Measurements from ENCODE around the gene FOXD4L6. TPM values are rescaled to one million over a fixed set of nuclear protein-coding genes. Genes with fewer than 3 reads are reported as not detected.
"Not testable (repeated sequence)": the region's sequence is repeated elsewhere in the genome, so short reads cannot be mapped to it uniquely, and the experiment has no call there.

FOXD4L6 gene
- total RNA-seq, 5 donors from 2014 or later (not counting 1 experiment from before 2014, with no cell fraction given), result 0.16 TPM; not detected in 4

DNA sequence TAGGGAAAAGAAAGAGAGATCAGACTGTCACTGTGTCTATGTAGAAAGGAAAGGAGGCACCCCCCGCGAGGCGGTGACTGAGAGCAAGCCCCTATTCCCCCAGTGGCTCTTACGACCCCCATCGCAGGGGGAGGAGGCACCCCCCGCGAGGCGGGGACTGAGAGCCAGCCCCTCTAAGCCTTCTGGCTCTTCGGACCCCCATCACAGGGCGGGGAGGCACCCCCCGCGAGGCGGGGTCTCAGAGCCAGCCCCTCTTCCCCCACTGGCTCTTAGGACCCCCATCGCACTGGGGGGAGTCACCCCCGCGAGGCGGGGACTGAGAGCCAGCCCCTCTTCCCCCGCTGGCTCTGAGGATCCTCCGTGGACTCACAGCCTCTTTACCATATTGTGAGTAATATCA lies 23.9 kb downstream of the FOXD4L6 start:
- H3K36me3 Mint-ChIP-seq; H3K36me3 ChIP-seq (ENCODE audit: control insufficient read depth in 2 of 2, extremely low read depth in 1 of 2, insufficient read depth in 1 of 2, low read length in 1 of 2); H3K27ac Mint-ChIP-seq; POLR2A ChIA-PET; H3K4me1 ChIP-seq (ENCODE audit: control insufficient read depth in 1 of 2, extremely low read depth in 1 of 2, insufficient read depth in 2 of 2, low read length in 2 of 2); H3K4me3 Mint-ChIP-seq; H3K9me3 ChIP-seq; CTCF ChIA-PET; H3K27me3 Mint-ChIP-seq; H3K4me3 ChIP-seq (ENCODE audit: control insufficient read depth in 1 of 2, extremely low read depth in 1 of 2, low read length in 1 of 2); H3K27ac ChIP-seq (ENCODE audit: low read length); DNase-seq; H3K9me3 Mint-ChIP-seq; H3K4me1 Mint-ChIP-seq: not testable (repeated sequence)
- WGBS (ENCODE audit: insufficient coverage), result no CpG with 5 or more reads among the region's 19 CpGs
- peak in 1 of 4 experiments; percentile 27 for ATAC-seq (replicated peaks in 1 of 4)
- peaks cover 0 to 11% of the 10 kb centered on the region in 2 experiments for H3K27me3 ChIP-seq (replicated peaks in 1 of 2; ENCODE audit: control insufficient read depth in 2 of 2, extremely low read depth in 1 of 2, insufficient read depth in 2 of 2, low read length in 1 of 2)

DNA sequence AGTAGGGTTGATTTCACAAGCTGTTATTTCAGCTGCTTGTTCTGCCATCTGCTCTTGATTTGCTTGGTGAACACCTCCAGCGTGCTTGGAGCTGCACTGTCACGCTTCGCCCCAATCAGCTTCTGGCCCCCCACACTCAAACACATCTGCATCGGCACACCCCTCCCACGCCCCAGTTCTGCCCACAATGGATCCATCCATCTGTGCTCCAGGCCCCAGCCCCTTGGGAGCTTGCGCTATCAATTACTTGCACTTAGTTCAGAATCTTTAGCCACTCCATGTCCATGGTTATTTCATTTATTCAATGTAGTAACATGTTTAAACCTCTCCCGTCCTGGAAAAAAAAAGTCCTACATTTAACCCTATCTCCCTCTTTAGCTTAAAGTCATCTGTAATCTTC lies 28.0 kb downstream of the FOXD4L6 start:
- H3K9me3 ChIP-seq; ATAC-seq (replicated peaks in 1 of 4); H3K4me1 Mint-ChIP-seq; H3K36me3 Mint-ChIP-seq; H3K27me3 ChIP-seq (replicated peaks in 1 of 2; ENCODE audit: control insufficient read depth in 2 of 2, extremely low read depth in 1 of 2, insufficient read depth in 2 of 2, low read length in 1 of 2); H3K4me1 ChIP-seq (ENCODE audit: control insufficient read depth in 1 of 2, extremely low read depth in 1 of 2, insufficient read depth in 2 of 2, low read length in 2 of 2); POLR2A ChIA-PET; H3K4me3 ChIP-seq (ENCODE audit: control insufficient read depth in 1 of 2, extremely low read depth in 1 of 2, low read length in 1 of 2); CTCF ChIA-PET; H3K36me3 ChIP-seq (ENCODE audit: control insufficient read depth in 2 of 2, extremely low read depth in 1 of 2, insufficient read depth in 1 of 2, low read length in 1 of 2); H3K4me3 Mint-ChIP-seq; H3K27ac Mint-ChIP-seq; DNase-seq; H3K27ac ChIP-seq (ENCODE audit: low read length); H3K9me3 Mint-ChIP-seq; H3K27me3 Mint-ChIP-seq: not testable (repeated sequence)
- 58% methylated on average over 3 of the region's 7 CpGs for WGBS (ENCODE audit: insufficient coverage)

- H3K27ac Mint-ChIP-seq; H3K4me1 Mint-ChIP-seq; H3K4me3 ChIP-seq (ENCODE audit: control insufficient read depth in 1 of 2, extremely low read depth in 1 of 2, low read length in 1 of 2); ATAC-seq (replicated peaks in 1 of 4); H3K4me1 ChIP-seq (ENCODE audit: control insufficient read depth in 1 of 2, extremely low read depth in 1 of 2, insufficient read depth in 2 of 2, low read length in 2 of 2); DNase-seq; H3K9me3 Mint-ChIP-seq; H3K27me3 Mint-ChIP-seq; H3K9me3 ChIP-seq; H3K36me3 ChIP-seq (ENCODE audit: control insufficient read depth in 2 of 2, extremely low read depth in 1 of 2, insufficient read depth in 1 of 2, low read length in 1 of 2); H3K27ac ChIP-seq (ENCODE audit: low read length); POLR2A ChIA-PET; H3K27me3 ChIP-seq (replicated peaks in 1 of 2; ENCODE audit: control insufficient read depth in 2 of 2, extremely low read depth in 1 of 2, insufficient read depth in 2 of 2, low read length in 1 of 2); CTCF ChIA-PET; H3K4me3 Mint-ChIP-seq; H3K36me3 Mint-ChIP-seq: not testable (repeated sequence)
- WGBS (ENCODE audit: insufficient coverage), result 100% methylated on average over 2 of the region's 4 CpGs
Measured at GRCh38 chr9:41098759-41099158, 29.7 kb downstream of the FOXD4L6 start.

DNA sequence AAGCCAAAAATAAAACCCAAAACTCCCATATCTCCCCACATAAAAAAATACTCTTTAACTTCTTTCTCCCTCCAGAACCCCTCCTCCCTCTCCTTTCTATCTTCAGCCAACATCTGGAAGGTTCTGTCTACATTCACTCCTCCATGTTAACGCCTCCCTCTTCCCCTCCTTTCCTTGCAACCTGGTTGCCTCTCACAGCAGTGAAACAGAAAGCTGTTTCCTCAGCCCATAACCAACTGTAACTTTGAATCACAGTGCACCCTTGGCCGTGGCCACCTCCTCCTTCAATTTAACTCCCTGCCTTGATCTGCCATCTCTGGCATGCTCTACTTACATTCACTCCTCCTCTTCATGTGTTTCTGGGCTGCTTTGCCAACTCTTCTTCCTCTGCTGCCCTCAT lies 33.4 kb downstream of the FOXD4L6 start:
- DNase-seq; POLR2A ChIA-PET; H3K27ac Mint-ChIP-seq; H3K9me3 Mint-ChIP-seq; H3K4me3 Mint-ChIP-seq; H3K4me1 Mint-ChIP-seq; CTCF ChIA-PET; H3K36me3 ChIP-seq (ENCODE audit: control insufficient read depth in 2 of 2, extremely low read depth in 1 of 2, insufficient read depth in 1 of 2, low read length in 1 of 2); H3K4me3 ChIP-seq (ENCODE audit: control insufficient read depth in 1 of 2, extremely low read depth in 1 of 2, low read length in 1 of 2); H3K27me3 Mint-ChIP-seq; H3K9me3 ChIP-seq; H3K4me1 ChIP-seq (ENCODE audit: control insufficient read depth in 1 of 2, extremely low read depth in 1 of 2, insufficient read depth in 2 of 2, low read length in 2 of 2); H3K27me3 ChIP-seq (replicated peaks in 1 of 2; ENCODE audit: control insufficient read depth in 2 of 2, extremely low read depth in 1 of 2, insufficient read depth in 2 of 2, low read length in 1 of 2); H3K27ac ChIP-seq (ENCODE audit: low read length); H3K36me3 Mint-ChIP-seq: not testable (repeated sequence)
- no CpG with 5 or more reads among the region's 2 CpGs for WGBS (ENCODE audit: insufficient coverage)
- peak in 1 of 4 experiments; percentile 12 for ATAC-seq (replicated peaks in 1 of 4)

DNA sequence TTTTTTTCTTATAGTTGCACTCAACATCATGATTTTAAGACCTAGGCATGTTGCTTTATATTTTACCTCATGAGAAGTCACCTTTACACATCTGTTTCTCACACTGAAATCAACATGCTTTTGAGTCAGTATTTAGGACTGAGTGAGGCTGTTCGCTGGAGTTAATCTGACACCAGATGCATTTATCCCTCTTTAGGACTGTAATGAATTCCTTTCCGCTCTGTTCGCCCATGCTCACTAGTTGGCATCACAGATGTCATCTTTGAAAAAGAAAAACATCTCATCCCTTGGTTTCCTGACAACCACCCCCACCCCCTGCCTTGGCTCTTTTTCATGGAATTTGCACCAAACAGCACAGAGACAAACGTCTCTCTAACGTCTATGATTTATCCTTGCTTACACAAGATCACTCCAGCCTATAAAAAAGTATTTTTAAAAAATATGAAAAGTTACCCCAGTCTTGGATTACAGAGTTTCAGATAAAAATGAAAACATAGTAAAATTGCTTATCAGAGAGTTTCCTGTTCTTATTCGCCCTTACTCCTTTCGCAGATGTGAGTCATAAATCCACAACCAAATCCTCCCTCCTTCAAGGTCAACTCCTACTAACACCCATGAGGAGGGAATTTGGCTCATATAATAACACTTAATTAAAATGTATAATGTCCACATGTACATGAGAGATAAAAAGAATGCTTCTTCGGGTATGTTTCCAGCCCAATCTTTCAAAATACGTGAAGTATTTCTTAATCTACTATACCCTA lies 34.3 kb downstream of the FOXD4L6 start:
- H3K27me3 ChIP-seq (replicated peaks in 1 of 2; ENCODE audit: control insufficient read depth in 2 of 2, extremely low read depth in 1 of 2, insufficient read depth in 2 of 2, low read length in 1 of 2); H3K4me1 Mint-ChIP-seq; H3K4me1 ChIP-seq (ENCODE audit: control insufficient read depth in 1 of 2, extremely low read depth in 1 of 2, insufficient read depth in 2 of 2, low read length in 2 of 2); H3K36me3 Mint-ChIP-seq; DNase-seq; H3K27me3 Mint-ChIP-seq; POLR2A ChIA-PET; H3K4me3 ChIP-seq (ENCODE audit: control insufficient read depth in 1 of 2, extremely low read depth in 1 of 2, low read length in 1 of 2); CTCF ChIA-PET; H3K27ac ChIP-seq (ENCODE audit: low read length); H3K9me3 Mint-ChIP-seq; ATAC-seq (replicated peaks in 1 of 4); H3K27ac Mint-ChIP-seq; H3K4me3 Mint-ChIP-seq; H3K9me3 ChIP-seq; H3K36me3 ChIP-seq (ENCODE audit: control insufficient read depth in 2 of 2, extremely low read depth in 1 of 2, insufficient read depth in 1 of 2, low read length in 1 of 2): not testable (repeated sequence)
- no CpG with 5 or more reads among the region's 9 CpGs for WGBS (ENCODE audit: insufficient coverage)

DNA sequence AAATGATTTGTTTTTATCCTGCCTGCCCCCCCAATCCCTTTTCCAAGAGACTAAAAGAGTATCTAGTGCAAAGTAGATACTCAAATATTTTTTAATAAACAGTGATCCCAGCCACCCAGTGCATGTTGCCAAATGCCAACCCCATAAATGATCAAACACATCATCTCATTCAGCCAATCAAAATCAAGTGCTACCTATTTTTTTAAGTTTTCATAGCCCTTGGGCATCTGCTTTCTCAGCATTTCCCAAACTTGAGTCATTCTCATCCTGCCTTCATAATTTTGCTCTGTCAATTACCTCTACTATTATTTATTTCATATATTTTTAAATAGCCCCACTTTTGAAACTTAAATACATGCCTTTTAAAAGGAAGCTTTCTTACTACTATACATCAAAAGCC lies 37.6 kb downstream of the FOXD4L6 start:
- H3K4me3 ChIP-seq (ENCODE audit: control insufficient read depth in 1 of 2, extremely low read depth in 1 of 2, low read length in 1 of 2); DNase-seq; H3K4me1 ChIP-seq (ENCODE audit: control insufficient read depth in 1 of 2, extremely low read depth in 1 of 2, insufficient read depth in 2 of 2, low read length in 2 of 2); H3K27ac Mint-ChIP-seq; H3K9me3 ChIP-seq; H3K27ac ChIP-seq (ENCODE audit: low read length); H3K36me3 ChIP-seq (ENCODE audit: control insufficient read depth in 2 of 2, extremely low read depth in 1 of 2, insufficient read depth in 1 of 2, low read length in 1 of 2); ATAC-seq (replicated peaks in 1 of 4); H3K4me3 Mint-ChIP-seq; H3K4me1 Mint-ChIP-seq; H3K36me3 Mint-ChIP-seq; POLR2A ChIA-PET; H3K27me3 ChIP-seq (replicated peaks in 1 of 2; ENCODE audit: control insufficient read depth in 2 of 2, extremely low read depth in 1 of 2, insufficient read depth in 2 of 2, low read length in 1 of 2); CTCF ChIA-PET; H3K9me3 Mint-ChIP-seq: not testable (repeated sequence)
- H3K27me3 Mint-ChIP-seq, result peaks cover 12 to 17% of the 10 kb centered on the region in 2 donors

DNA sequence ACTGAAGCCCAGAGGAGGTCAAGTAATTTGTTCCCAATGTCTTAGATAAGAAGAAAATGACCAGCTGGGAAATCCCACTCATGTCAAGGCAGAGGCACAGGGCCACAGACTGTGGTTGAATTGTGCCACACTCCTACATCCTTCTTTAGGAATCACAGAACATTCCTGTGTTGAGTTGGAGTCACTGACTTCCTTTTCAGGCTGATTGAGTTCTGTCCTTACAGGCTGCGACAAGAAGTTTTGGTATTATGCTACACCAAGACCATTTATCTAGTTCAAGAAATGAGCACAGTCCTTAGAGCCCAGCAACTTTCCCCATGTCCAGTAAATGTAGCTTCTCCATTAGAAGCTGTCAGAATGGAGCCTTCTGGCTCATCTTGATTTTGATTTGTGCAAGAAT lies 38.1 kb downstream of the FOXD4L6 start:
- CTCF ChIA-PET; DNase-seq; H3K36me3 Mint-ChIP-seq; H3K4me3 Mint-ChIP-seq; H3K4me1 ChIP-seq (ENCODE audit: control insufficient read depth in 1 of 2, extremely low read depth in 1 of 2, insufficient read depth in 2 of 2, low read length in 2 of 2); H3K27ac ChIP-seq (ENCODE audit: low read length); H3K9me3 Mint-ChIP-seq; ATAC-seq (replicated peaks in 1 of 4); H3K4me3 ChIP-seq (ENCODE audit: control insufficient read depth in 1 of 2, extremely low read depth in 1 of 2, low read length in 1 of 2); H3K27ac Mint-ChIP-seq; POLR2A ChIA-PET; H3K9me3 ChIP-seq; H3K36me3 ChIP-seq (ENCODE audit: control insufficient read depth in 2 of 2, extremely low read depth in 1 of 2, insufficient read depth in 1 of 2, low read length in 1 of 2); H3K4me1 Mint-ChIP-seq; H3K27me3 ChIP-seq (replicated peaks in 1 of 2; ENCODE audit: control insufficient read depth in 2 of 2, extremely low read depth in 1 of 2, insufficient read depth in 2 of 2, low read length in 1 of 2): not testable (repeated sequence)
- peaks cover 12 to 18% of the 10 kb centered on the region in 2 donors for H3K27me3 Mint-ChIP-seq
- WGBS (ENCODE audit: insufficient coverage), result no CpG with 5 or more reads among the region's 1 CpG

Measured in T-cell (primary cell).